Fibroblast of lung (primary cell): ENCODE measurements around the gene SP7. TPM values are rescaled to one million over a fixed set of nuclear protein-coding genes. Genes with fewer than 3 reads are reported as not detected.

Source experiments
- DNase-seq, 2 donors: peaks; one replicate each; pipeline versions ENCODE4 v3.0.0 to v3.0.0-alpha.2; 2010; ENCODE audit warnings: low read depth in 2 of 2
- H2AFZ ChIP-seq: 2 replicates; pipeline ENCODE4 v1.5.1; 2012; ENCODE audit warnings: low read length, control low read depth, inconsistent platforms
- H3K27ac ChIP-seq: 2 replicates; pipeline ENCODE4 v1.5.1; 2011; ENCODE audit warnings: low read length, control low read depth; ENCODE audit not compliant: insufficient read depth
- H3K27me3 ChIP-seq: 2 replicates; pipeline ENCODE4 v1.5.1; 2011; ENCODE audit warnings: mild to moderate bottlenecking, low read length; ENCODE audit not compliant: control insufficient read depth, insufficient read depth
- H3K36me3 ChIP-seq: 2 replicates; pipeline ENCODE4 v1.5.1; 2011; ENCODE audit warnings: low read length; ENCODE audit not compliant: control insufficient read depth, insufficient read depth
- H3K4me1 ChIP-seq: 2 replicates; pipeline ENCODE4 v1.5.1; 2011; ENCODE audit warnings: low read length; ENCODE audit not compliant: control insufficient read depth, insufficient read depth; ENCODE audit errors: extremely low read depth
- H3K4me2 ChIP-seq: 2 replicates; pipeline ENCODE4 v1.5.1; 2011; ENCODE audit warnings: low read length, control low read depth; ENCODE audit not compliant: insufficient read depth; ENCODE audit errors: extremely low read depth
- H3K4me3 ChIP-seq, 4 experiments: fragments of 200-600 bp in 1 of 4; sonication (generic) in 1 of 4; replicated peaks in 1 of 4; 2 replicates each; pipeline ENCODE4 v1.5.1; 2011 to 2016; ENCODE audit warnings: low read length in 4 of 4, low read depth in 3 of 4, mild to moderate bottlenecking in 3 of 4, control low read depth in 2 of 4, inconsistent platforms in 1 of 4, mixed read lengths in 1 of 4; ENCODE audit not compliant: insufficient read depth in 1 of 4; ENCODE audit errors: control extremely low read depth in 1 of 4
- H3K79me2 ChIP-seq: 2 replicates; pipeline ENCODE4 v1.5.1; 2012; ENCODE audit warnings: mild to moderate bottlenecking, low read length, inconsistent platforms; ENCODE audit not compliant: control insufficient read depth, insufficient read depth
- H3K9ac ChIP-seq: 2 replicates; pipeline ENCODE4 v1.5.1; 2011; ENCODE audit warnings: mild to moderate bottlenecking, low read length, control low read depth; ENCODE audit not compliant: insufficient read depth
- H3K9me3 ChIP-seq: 2 replicates; pipeline ENCODE4 v1.5.1; 2012; ENCODE audit warnings: low read depth, low read length; ENCODE audit not compliant: control insufficient read depth, insufficient read depth
- H4K20me1 ChIP-seq: 2 replicates; pipeline ENCODE4 v1.5.1; 2011; ENCODE audit warnings: low read length; ENCODE audit not compliant: control insufficient read depth, insufficient read depth; ENCODE audit errors: extremely low read depth
- CTCF ChIP-seq, 2 donors: IDR thresholded peaks in 1 of 2; conservative IDR thresholded peaks in 1 of 2; 1 replicate in 1 of 2; 2 replicates in 1 of 2; pipeline ENCODE4 v1.5.1; 2011 to 2012; ENCODE audit warnings: low read length in 2 of 2, control low read depth in 1 of 2, inconsistent platforms in 1 of 2, low read depth in 1 of 2, mild to moderate bottlenecking in 1 of 2
- EZH2 ChIP-seq: IDR thresholded peaks from 2 replicates; pipeline ENCODE4 v1.5.1; 2012; ENCODE audit warnings: low read length, control low read depth, mild to moderate bottlenecking; ENCODE audit errors: missing control alignments
- polyA plus RNA-seq, 2 donors: library from polyadenylated mRNA; depleted of rRNA in 1 of 2; stranded (reverse) in 1 of 2; unstranded in 1 of 2; fragments of >200 nt; gene quantifications; 2 replicates each; pipeline ENCODE4 v1.2.1, GENCODE V29; 2011 to 2012; ENCODE audit warnings: missing spikeins in 1 of 2
- total RNA-seq: library from RNA; depleted of rRNA; stranded (reverse); fragments of >200 nt; gene quantifications from 2 replicates; pipeline ENCODE4 v1.2.1, GENCODE V29; 2014

Gene SP7
- total and polyA plus RNA-seq, 2 donors (not counting 1 experiment from before 2014, with no cell fraction given) = not detected

DNA sequence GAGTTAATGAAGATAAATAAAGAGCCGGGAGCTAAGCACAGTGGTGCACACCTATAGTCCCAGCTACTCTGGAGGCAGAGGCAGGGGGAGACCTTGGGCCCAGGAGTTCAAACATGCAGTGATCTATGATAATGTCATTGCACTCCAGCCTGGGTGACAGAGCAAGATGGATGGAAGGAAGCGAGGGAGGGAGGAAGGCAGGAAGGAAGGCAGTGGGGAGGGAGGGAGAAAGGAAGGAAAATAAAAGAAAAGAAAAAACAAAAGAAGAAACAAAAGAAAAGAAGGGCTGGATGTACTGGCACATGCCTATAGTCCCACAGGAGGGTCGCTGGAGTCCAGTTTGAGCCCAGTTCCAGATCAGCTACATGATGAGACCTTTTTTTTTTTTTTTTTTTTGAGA, 19.0 kb upstream of the SP7 start:
- no peaks in the 10 kb centered on the region for H3K27me3 ChIP-seq
- no peak for DNase-seq
- H3K4me3 ChIP-seq = no peak overlapping the region
- H3K4me1 ChIP-seq = no peaks in the 10 kb centered on the region
- H3K27ac ChIP-seq = no peak overlapping the region
- H3K36me3 ChIP-seq = no peaks in the 10 kb centered on the region
- no peaks in the 10 kb centered on the region for H3K9me3 ChIP-seq
- H4K20me1 ChIP-seq = no peaks in the 10 kb centered on the region
- TF ChIP-seq CTCF (conservative IDR thresholded peaks at IDR 0.05 in 1 of 2, IDR thresholded peaks at IDR 0.05 in 1 of 2; ENCODE audit: low read depth in 1 of 2, low read length in 2 of 2) (no peak), EZH2 (no peak)
- no peak overlapping the region for H2AFZ ChIP-seq
- H3K9ac ChIP-seq = no peak overlapping the region
- no peaks in the 10 kb centered on the region for H3K79me2 ChIP-seq
- no peak overlapping the region for H3K4me2 ChIP-seq

- Histone ChIP-seq H3K4me1 (no peaks in the 10 kb centered on the region), H3K27ac (no peak overlapping the region), H3K36me3 (no peaks in the 10 kb centered on the region), H3K27me3 (no peaks in the 10 kb centered on the region), H4K20me1 (no peaks in the 10 kb centered on the region), H3K79me2 (no peaks in the 10 kb centered on the region), H3K9me3 (no peaks in the 10 kb centered on the region), H2AFZ (no peak overlapping the region), H3K4me3 (no peak overlapping the region), H3K4me2 (no peak overlapping the region), H3K9ac (no peak overlapping the region)
- TF ChIP-seq EZH2 (no peak), CTCF (conservative IDR thresholded peaks at IDR 0.05 in 1 of 2, IDR thresholded peaks at IDR 0.05 in 1 of 2; ENCODE audit: low read depth in 1 of 2, low read length in 2 of 2) (no peak)
- DNase-seq = no peak
Observed at GRCh38 chr12:53353257-53353655, 17.1 kb upstream of the SP7 start.

GRCh38 chr12:53352331-53353256, 16.4 kb upstream of the SP7 start:
- Histone ChIP-seq H4K20me1 (no peaks in the 10 kb centered on the region), H2AFZ (peak overlapping the region; percentile 31), H3K27ac (no peak overlapping the region), H3K4me1 (no peaks in the 10 kb centered on the region), H3K9me3 (no peaks in the 10 kb centered on the region), H3K4me2 (no peak overlapping the region), H3K36me3 (no peaks in the 10 kb centered on the region), H3K79me2 (no peaks in the 10 kb centered on the region), H3K27me3 (no peaks in the 10 kb centered on the region), H3K4me3 (no peak overlapping the region), H3K9ac (no peak overlapping the region)
- TF ChIP-seq EZH2 (no peak), CTCF (conservative IDR thresholded peaks at IDR 0.05 in 1 of 2, IDR thresholded peaks at IDR 0.05 in 1 of 2; ENCODE audit: low read depth in 1 of 2, low read length in 2 of 2) (peak; percentile 89 to 92)
- peak; percentile 65 to 87 for DNase-seq
